Amygdala (tissue), 56 donors: ENCODE measurements around the gene COQ9.

Experiments
- DNase-seq, 56 donors: peaks; one replicate each; lab custom pipeline; 2025; lab: John Stamatoyannopoulos, UW

Gene COQ9

GRCh38 chr16:57471209-57471608 lies 23.9 kb downstream of the COQ9 start:
- no peak for DNase-seq

- DNase-seq = no peak
These were observed 24.8 kb downstream of the COQ9 start for GRCh38 chr16:57471852-57472664.

GRCh38 chr16:57472665-57473060 lies 25.4 kb downstream of the COQ9 start:
- no peak for DNase-seq

GRCh38 chr16:57473176-57473840 lies 26.0 kb downstream of the COQ9 start:
- DNase-seq = peak in 1 of 56 donors; percentile 25

GRCh38 chr16:57473906-57474305 lies 26.6 kb downstream of the COQ9 start:
- DNase-seq = no peak

- DNase-seq = no peak
These were observed 27.7 kb downstream of the COQ9 start for GRCh38 chr16:57474671-57475661.

GRCh38 chr16:57475711-57476339 lies 28.5 kb downstream of the COQ9 start:
- no peak for DNase-seq

- no peak for DNase-seq
These were observed 29.5 kb downstream of the COQ9 start for GRCh38 chr16:57476546-57477410.

GRCh38 chr16:57477531-57478202 lies 30.4 kb downstream of the COQ9 start:
- DNase-seq = peak in 1 of 56 donors; percentile 15

- DNase-seq = peak in 1 of 56 donors; percentile 18
These were observed 31.3 kb downstream of the COQ9 start for GRCh38 chr16:57478396-57479204.

GRCh38 chr16:57479205-57479975 lies 32.1 kb downstream of the COQ9 start:
- peak in 39 of 56 donors; percentile 11 to 69 (median 36) for DNase-seq

- no peak for DNase-seq
These were observed 32.9 kb downstream of the COQ9 start for GRCh38 chr16:57479976-57480753.

- DNase-seq = no peak
These were observed 33.5 kb downstream of the COQ9 start for GRCh38 chr16:57480754-57481230.

- no peak for DNase-seq
These were observed 34.1 kb downstream of the COQ9 start for GRCh38 chr16:57481421-57481820.

GRCh38 chr16:57482845-57483545 lies 35.7 kb downstream of the COQ9 start:
- DNase-seq = no peak
